HG02852 (cell line): Measurements from ENCODE around the gene STOM.

Source experiments
- ATAC-seq: cut with Tn5 transposase; IDR thresholded peaks from one replicate; pipeline ENCODE4 v1.9.1; 2021; ENCODE audit warnings: mild to moderate bottlenecking, moderate library complexity; ENCODE audit not compliant: unreplicated experiment

Gene STOM

GRCh38 chr9:121350993-121351561 is 19.0 kb downstream of the STOM start:
- no peak for ATAC-seq

GRCh38 chr9:121350036-121350435 is 20.0 kb downstream of the STOM start:
- ATAC-seq: no peak

GRCh38 chr9:121349009-121349408 is 21.0 kb downstream of the STOM start:
- ATAC-seq: no peak

GRCh38 chr9:121348221-121348620 is 21.8 kb downstream of the STOM start:
- no peak for ATAC-seq

GRCh38 chr9:121345070-121345469 is 25.0 kb downstream of the STOM start:
- no peak for ATAC-seq

- no peak for ATAC-seq
Measured at GRCh38 chr9:121344184-121344583, 25.9 kb downstream of the STOM start.

GRCh38 chr9:121340676-121341392 is 29.2 kb downstream of the STOM start:
- peak; percentile 92 for ATAC-seq

GRCh38 chr9:121339437-121339836 is 30.6 kb downstream of the STOM start:
- no peak for ATAC-seq

- no peak for ATAC-seq
Measured at GRCh38 chr9:121336665-121337064, 33.4 kb downstream of the STOM start.

- no peak for ATAC-seq
Measured at GRCh38 chr9:121333950-121334773, 35.9 kb downstream of the STOM start.

- ATAC-seq: no peak
Measured at GRCh38 chr9:121331992-121332685, 37.9 kb downstream of the STOM start.

GRCh38 chr9:121331549-121331948 is 38.5 kb downstream of the STOM start:
- no peak for ATAC-seq

GRCh38 chr9:121328876-121329681 is 41.0 kb downstream of the STOM start:
- no peak for ATAC-seq

GRCh38 chr9:121328476-121328875 is 41.6 kb downstream of the STOM start:
- no peak for ATAC-seq

- no peak for ATAC-seq
Measured at GRCh38 chr9:121326901-121327613, 43.0 kb downstream of the STOM start.

GRCh38 chr9:121326130-121326838 is 43.8 kb downstream of the STOM start:
- no peak for ATAC-seq

- ATAC-seq: no peak
Measured at GRCh38 chr9:121325387-121325786, 44.7 kb downstream of the STOM start.

GRCh38 chr9:121324755-121325154 is 45.3 kb downstream of the STOM start:
- no peak for ATAC-seq

GRCh38 chr9:121324316-121324715 is 45.7 kb downstream of the STOM start:
- no peak for ATAC-seq
